Measurements from ENCODE around the gene TMEFF2.

- no peak for TF ChIP-seq CTCF (conservative IDR thresholded peaks at IDR 0.05; ENCODE audit: low read length)
- no peak for TF ChIP-seq EZH2phosphoT487 (IDR thresholded peaks at IDR 0.05; ENCODE audit: borderline replicate concordance)
Observed at GRCh38 chr2:192161656-192162290, 33.0 kb downstream of the TMEFF2 start.

All from Loucy (cell line).